Stimulated activated CD4-positive, alpha-beta T cell treated with anti-CD3 and anti-CD28 coated beads, Interleukin-2, amount 100 ng/mL, for 4 hours (primary cell): ENCODE measurements around the gene SLC38A8.

Experiments used
- DNase-seq: peaks from one replicate; pipeline ENCODE4 v3.0.0-alpha.2; 2020; ENCODE audit warnings: low read depth

The SLC38A8 gene

DNA sequence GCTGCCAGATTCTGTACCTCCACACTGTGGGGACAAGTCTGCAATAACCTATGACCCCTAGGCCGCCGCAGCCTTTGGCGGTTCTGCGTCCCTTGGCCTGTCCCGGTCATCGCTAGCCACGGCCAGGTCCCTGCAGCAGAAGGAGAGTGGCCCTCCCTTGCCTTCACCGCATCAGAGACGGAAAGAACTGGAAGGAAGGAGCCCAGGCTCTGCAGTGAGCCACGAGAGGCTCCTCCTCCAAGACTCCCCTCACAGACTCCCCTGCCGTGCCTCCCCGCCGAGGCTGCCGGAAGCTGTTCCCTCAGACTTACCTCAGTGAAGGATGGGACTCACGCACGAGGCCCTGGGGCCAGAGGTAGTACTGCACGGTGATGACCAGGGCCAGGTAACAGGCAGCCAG, 11.0 kb downstream of the SLC38A8 start:
- no peak for DNase-seq

GRCh38 chr16:84029297-84030047, 13.1 kb downstream of the SLC38A8 start:
- no peak for DNase-seq

GRCh38 chr16:84027625-84028024, 15.0 kb downstream of the SLC38A8 start:
- DNase-seq = no peak

DNA sequence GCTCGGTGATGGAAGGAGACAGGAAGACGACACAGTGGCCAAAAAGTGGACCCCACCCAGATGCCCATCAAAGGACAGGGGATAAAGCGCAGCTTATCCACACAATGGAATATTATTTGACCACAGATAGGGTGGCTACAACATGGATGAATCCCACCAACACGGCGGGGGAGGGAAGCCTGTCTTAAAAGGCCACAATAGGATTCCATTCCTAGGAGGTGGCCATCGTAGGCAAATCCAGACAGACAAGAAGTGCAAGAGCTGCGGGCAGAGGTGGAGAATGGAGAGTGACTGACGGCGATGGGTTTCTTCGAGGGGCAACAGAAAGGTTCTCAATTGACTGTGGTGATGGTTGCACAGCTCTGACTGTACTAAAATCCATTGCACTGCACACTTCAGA, 16.0 kb downstream of the SLC38A8 start:
- DNase-seq = no peak

- no peak for DNase-seq
These were observed 17.7 kb downstream of the SLC38A8 start for GRCh38 chr16:84024854-84025253.

- DNase-seq = no peak
These were observed 20.0 kb downstream of the SLC38A8 start for GRCh38 chr16:84022644-84023043.

GRCh38 chr16:84021488-84021887, 21.1 kb downstream of the SLC38A8 start:
- no peak for DNase-seq

- no peak for DNase-seq
These were observed 22.2 kb downstream of the SLC38A8 start for GRCh38 chr16:84020353-84020752.

DNA sequence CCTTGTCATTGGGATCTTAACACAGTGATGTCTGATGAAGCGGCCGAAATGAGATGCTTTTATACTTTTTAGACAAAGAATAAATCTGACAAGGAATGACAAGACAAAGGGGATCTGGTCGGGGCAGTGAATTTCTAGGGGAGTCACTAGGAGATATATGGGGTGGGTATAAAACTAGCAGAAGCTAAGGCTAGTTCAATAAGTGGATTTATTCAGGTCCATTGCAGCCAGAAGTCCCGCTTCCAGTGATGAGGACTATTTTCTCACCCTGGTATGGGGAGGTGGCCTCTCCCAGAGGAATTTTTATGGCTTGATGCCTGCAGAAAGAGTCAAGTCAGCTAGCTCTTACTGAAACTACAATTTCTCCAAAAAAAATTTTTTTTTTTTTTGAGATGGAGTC, 23.9 kb downstream of the SLC38A8 start:
- no peak for DNase-seq

DNA sequence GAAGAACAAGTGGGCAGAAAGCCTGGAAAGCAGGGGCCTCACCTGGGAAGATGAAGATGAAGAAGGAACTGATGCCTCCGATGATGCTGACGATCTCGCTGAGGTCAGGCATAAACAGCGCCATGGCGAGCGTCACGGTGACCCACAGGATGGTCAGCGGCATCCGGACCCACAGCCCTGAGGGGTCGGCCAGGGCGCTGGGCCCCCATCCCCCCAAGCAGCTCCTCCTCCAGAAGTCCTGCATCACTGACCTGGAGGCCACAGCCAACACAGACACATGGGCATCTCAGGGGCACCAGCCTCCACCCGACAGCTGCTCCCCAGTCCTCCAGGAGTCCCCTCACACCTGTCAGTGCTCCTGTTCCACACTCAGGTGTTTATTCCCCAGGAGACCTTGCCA, 26.1 kb downstream of the SLC38A8 start:
- no peak for DNase-seq

GRCh38 chr16:84015399-84015798, 27.2 kb downstream of the SLC38A8 start:
- no peak for DNase-seq

GRCh38 chr16:84014570-84015327, 27.8 kb downstream of the SLC38A8 start:
- DNase-seq = no peak

GRCh38 chr16:84013787-84014569, 28.6 kb downstream of the SLC38A8 start:
- DNase-seq = peak; percentile 32

GRCh38 chr16:84009282-84009681, 33.3 kb downstream of the SLC38A8 start:
- no peak for DNase-seq

DNA sequence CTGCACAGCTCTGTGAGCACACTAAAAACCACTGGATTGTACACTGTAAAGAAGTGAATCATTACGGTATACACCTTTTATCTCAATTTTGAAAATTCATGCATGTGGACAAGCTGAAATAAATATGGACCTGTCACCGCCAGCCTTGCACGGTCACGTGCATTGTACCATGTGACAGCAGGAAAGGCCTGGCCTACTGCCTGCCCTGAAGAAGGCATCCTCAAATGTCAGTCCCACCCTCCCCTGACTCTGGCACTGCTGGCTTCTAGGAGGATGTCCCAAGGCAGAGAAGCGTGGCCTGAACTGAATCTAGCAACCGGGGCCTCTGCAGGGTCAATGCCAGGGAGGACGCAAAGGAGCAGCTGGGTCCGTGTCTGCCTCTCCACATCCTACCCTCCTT, 34.6 kb downstream of the SLC38A8 start:
- no peak for DNase-seq

DNA sequence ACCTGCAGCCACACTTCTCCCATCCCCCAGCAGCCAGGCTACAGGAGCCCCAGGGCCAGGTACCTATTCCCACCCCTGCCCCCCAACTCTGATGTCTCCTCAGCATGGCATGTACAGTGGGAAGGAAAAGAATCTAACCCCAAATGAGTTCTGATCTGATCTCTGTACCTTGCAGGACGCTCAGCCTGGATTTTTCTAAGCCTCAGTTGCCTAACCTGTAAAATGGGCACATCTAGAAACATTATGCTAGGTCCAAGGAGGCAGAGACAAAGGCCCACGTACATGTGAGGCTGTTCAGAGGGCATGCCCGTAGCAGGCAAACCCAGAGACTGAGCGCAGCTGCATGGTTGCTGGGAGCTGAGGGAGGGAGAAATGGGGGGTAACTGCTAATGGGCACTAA, 35.1 kb downstream of the SLC38A8 start:
- DNase-seq = no peak

GRCh38 chr16:84005391-84005790, 37.2 kb downstream of the SLC38A8 start:
- no peak for DNase-seq

GRCh38 chr16:84004442-84004841, 38.2 kb downstream of the SLC38A8 start:
- no peak for DNase-seq

DNA sequence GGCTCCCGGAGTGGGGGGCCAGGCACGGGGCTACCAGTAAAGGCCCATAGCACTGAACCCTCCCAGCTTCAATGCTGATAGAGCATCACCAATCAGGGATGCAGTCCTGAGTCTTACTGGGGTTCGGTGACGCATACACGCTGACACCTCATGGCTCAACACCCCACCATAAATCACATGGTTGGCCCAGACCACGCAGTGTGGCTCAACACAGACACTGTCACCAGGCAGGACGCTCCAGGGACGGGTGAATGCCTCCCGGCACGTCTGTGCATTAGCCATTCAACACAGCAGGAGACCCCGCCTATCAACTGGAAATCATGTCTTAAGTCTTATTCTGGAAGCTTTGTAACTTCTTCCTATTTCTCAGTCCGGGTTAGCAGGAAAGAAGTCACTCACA, 39.6 kb downstream of the SLC38A8 start:
- DNase-seq = no peak

- no peak for DNase-seq
These were observed 40.9 kb downstream of the SLC38A8 start for GRCh38 chr16:84001726-84002125.

- no peak for DNase-seq
These were observed 41.5 kb downstream of the SLC38A8 start for GRCh38 chr16:84000989-84001642.

DNA sequence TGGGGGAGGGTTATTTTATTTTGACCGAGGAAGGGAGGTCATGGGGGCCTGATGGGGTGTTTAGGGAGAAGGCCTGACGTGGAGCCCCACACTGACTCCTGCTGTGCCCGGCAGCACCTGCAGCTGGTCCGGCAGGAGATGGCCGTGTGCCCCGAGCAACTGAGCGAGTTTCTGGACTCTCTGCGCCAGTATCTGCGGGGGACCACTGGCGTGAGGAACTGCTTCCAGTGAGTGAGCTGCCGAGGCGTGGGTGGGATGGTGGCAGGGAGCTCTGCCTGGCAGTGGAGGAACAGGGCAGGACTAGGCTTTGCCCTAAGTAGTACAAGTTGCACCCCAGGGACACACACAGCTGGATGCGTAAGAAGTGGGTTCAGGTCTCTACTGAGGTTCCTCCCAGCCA, 44.5 kb downstream of the SLC38A8 start:
- no peak for DNase-seq
